Measurements from ENCODE around the gene KCNIP4. TPM values are rescaled to one million over a fixed set of nuclear protein-coding genes. Genes with fewer than 3 reads are reported as not detected.

The KCNIP4 gene
- total and polyA plus RNA-seq, 12 donors: 0.44 to 4.1 (median 1.6) TPM

DNA sequence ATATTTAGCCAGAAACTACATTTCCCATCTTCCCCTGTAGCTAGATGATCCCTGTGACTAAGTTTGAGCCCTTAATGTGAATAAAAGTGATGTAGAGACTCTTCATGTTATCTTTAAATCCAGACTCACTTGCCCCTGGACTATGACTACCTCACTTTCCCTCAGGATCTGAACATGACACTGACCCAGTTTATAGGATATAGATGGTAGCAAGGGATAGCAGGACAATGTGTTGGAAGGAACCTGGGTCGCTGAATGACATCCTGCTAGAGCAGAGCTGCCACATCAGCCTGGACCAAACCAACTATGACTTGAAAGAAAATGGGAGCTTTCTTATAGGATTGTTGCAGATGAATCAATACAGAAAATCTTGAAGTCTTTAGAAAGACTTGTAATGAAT is 1110.1 kb downstream of the KCNIP4 start:
- TF ChIP-seq POLR2A (IDR thresholded peaks at IDR 0.05) (no peak), CTCF (IDR thresholded peaks at IDR 0.05) (no peak)
- Histone ChIP-seq H3K4me3 (no peak overlapping the region), H3K27ac (no peak overlapping the region), H3K4me1 (replicated peaks in 1 of 2) (no peaks in the 10 kb centered on the region), H3K9me3 (replicated peaks in 1 of 3) (no peaks in the 10 kb centered on the region), H3K27me3 (no peaks in the 10 kb centered on the region), H3K36me3 (replicated peaks in 1 of 2) (no peaks in the 10 kb centered on the region)
- intact Hi-C loops (cut with DNase I): no loop called here
- DNase-seq: no peak
- WGBS, 4 donors: 57 to 73% (median 70%) methylated on average over 1 of the region's 1 CpG

DNA sequence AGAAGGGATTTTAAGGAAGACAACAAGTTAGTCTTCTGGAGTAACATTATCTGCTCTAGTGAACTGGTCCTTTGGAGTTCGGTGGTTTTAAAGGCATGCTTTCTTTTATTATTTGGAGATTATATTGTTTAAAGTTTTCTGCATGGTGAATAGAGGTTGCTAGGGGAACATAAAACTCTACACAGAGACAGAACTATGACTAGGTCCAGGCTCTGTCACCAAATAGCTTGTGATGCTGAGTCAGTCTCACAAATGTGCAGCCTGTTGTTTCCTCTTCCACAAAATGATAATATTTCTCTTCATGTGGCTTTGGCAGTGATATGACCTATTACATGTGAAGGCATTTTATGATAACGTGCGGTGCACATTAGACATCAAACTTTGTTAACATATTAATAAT is 1115.7 kb downstream of the KCNIP4 start:
- Histone ChIP-seq H3K36me3 (replicated peaks in 1 of 2) (no peaks in the 10 kb centered on the region), H3K9me3 (replicated peaks in 1 of 3) (no peaks in the 10 kb centered on the region), H3K27me3 (no peaks in the 10 kb centered on the region), H3K27ac (no peak overlapping the region), H3K4me3 (no peak overlapping the region), H3K4me1 (replicated peaks in 1 of 2) (no peaks in the 10 kb centered on the region)
- intact Hi-C loops (cut with DNase I): no loop called here
- no peak for DNase-seq
- 85 to 88% (median 87%) methylated on average over 3 of the region's 3 CpGs for WGBS, 4 donors
- TF ChIP-seq CTCF (IDR thresholded peaks at IDR 0.05) (no peak), POLR2A (IDR thresholded peaks at IDR 0.05) (no peak)

GRCh38 chr4:20831746-20832145 is 1116.8 kb downstream of the KCNIP4 start:
- 64 to 81% (median 79%) methylated on average over 1 of the region's 1 CpG for WGBS, 4 donors
- H3K4me1 ChIP-seq (replicated peaks in 1 of 2): no peaks in the 10 kb centered on the region
- no peaks in the 10 kb centered on the region for H3K27me3 ChIP-seq
- H3K4me3 ChIP-seq: no peak overlapping the region
- no peak overlapping the region for H3K27ac ChIP-seq
- no peak for DNase-seq
- intact Hi-C loops (cut with DNase I): no loop called here
- H3K9me3 ChIP-seq (replicated peaks in 1 of 3): no peaks in the 10 kb centered on the region
- H3K36me3 ChIP-seq (replicated peaks in 1 of 2): no peaks in the 10 kb centered on the region
- no peak for TF ChIP-seq POLR2A (IDR thresholded peaks at IDR 0.05)
- TF ChIP-seq CTCF (IDR thresholded peaks at IDR 0.05): no peak

GRCh38 chr4:20829617-20830357 is 1118.8 kb downstream of the KCNIP4 start:
- no peak for TF ChIP-seq POLR2A (IDR thresholded peaks at IDR 0.05)
- no peak for TF ChIP-seq CTCF (IDR thresholded peaks at IDR 0.05)
- intact Hi-C loops (cut with DNase I): no loop called here
- Histone ChIP-seq H3K36me3 (replicated peaks in 1 of 2) (no peaks in the 10 kb centered on the region), H3K4me1 (replicated peaks in 1 of 2) (no peaks in the 10 kb centered on the region), H3K27me3 (no peaks in the 10 kb centered on the region), H3K27ac (no peak overlapping the region), H3K9me3 (replicated peaks in 1 of 3) (no peaks in the 10 kb centered on the region), H3K4me3 (no peak overlapping the region)
- no peak for DNase-seq
- 44 to 64% (median 48%) methylated on average over 5 of the region's 5 CpGs for WGBS, 4 donors
